DND-41 (cell line): ENCODE measurements around the gene CAD.

Experiments
- ATAC-seq: fragments of 200-7000 bp; cut with Tn5 transposase; 3 replicates; pipeline ENCODE4 v1.9.1; 2021; ENCODE audit warnings: low read depth; ENCODE audit not compliant: insufficient read depth
- DNase-seq: peaks from one replicate; pipeline ENCODE4 v3.0.0-alpha.2; 2020
- H2AFZ ChIP-seq: 2 replicates; pipeline ENCODE4 v1.6.0; 2012; ENCODE audit warnings: low read depth, low read length
- H3K27ac ChIP-seq: 2 replicates; pipeline ENCODE4 v1.5.1; 2012; ENCODE audit warnings: low read length, inconsistent platforms
- H3K27me3 ChIP-seq: fragments of 200-600 bp; sonication (generic); 2 replicates; pipeline ENCODE4 v1.6.0; 2012; ENCODE audit warnings: low read length, mild to moderate bottlenecking, inconsistent platforms; ENCODE audit not compliant: insufficient read depth, poor library complexity
- H3K36me3 ChIP-seq: 2 replicates; pipeline ENCODE4 v1.5.1; 2012; ENCODE audit warnings: low read length, inconsistent platforms; ENCODE audit not compliant: insufficient read depth
- H3K4me1 ChIP-seq: 2 replicates; pipeline ENCODE4 v1.5.1; 2012; ENCODE audit warnings: mild to moderate bottlenecking, low read length; ENCODE audit not compliant: insufficient read depth
- H3K4me2 ChIP-seq: 2 replicates; pipeline ENCODE4 v1.6.0; 2012; ENCODE audit warnings: mild to moderate bottlenecking, moderate library complexity, low read length, inconsistent platforms; ENCODE audit not compliant: insufficient read depth
- H3K4me3 ChIP-seq, 2 experiments: fragments of 200-600 bp in 1 of 2; shearing (Covaris generic) in 1 of 2; 2 replicates each; pipeline ENCODE4 v1.5.1; 2012 to 2016; ENCODE audit warnings: inconsistent platforms in 2 of 2, low read length in 2 of 2, mild to moderate bottlenecking in 2 of 2, low read depth in 1 of 2, moderate library complexity in 1 of 2
- H3K79me2 ChIP-seq: 2 replicates; pipeline ENCODE4 v1.6.0; 2012; ENCODE audit warnings: low read length, inconsistent platforms; ENCODE audit not compliant: insufficient read depth
- H3K9ac ChIP-seq: 2 replicates; pipeline ENCODE4 v1.6.0; 2012; ENCODE audit warnings: low read depth, mild to moderate bottlenecking, inconsistent platforms, low read length, moderate library complexity
- H3K9me3 ChIP-seq: 2 replicates; pipeline ENCODE4 v1.5.1; 2012; ENCODE audit warnings: low read length, moderate library complexity, mild to moderate bottlenecking, inconsistent platforms; ENCODE audit not compliant: insufficient read depth, severe bottlenecking
- H4K20me1 ChIP-seq: 2 replicates; pipeline ENCODE4 v1.6.0; 2012; ENCODE audit warnings: low read length; ENCODE audit not compliant: insufficient read depth
- EZH2 ChIP-seq: IDR thresholded peaks from 3 replicates; pipeline ENCODE4 v1.6.1; 2012; ENCODE audit warnings: borderline replicate concordance, low read depth, mild to moderate bottlenecking, moderate library complexity, low read length, inconsistent platforms; ENCODE audit not compliant: severe bottlenecking
- TF ChIP-seq, protein P1 (sequence below): IDR thresholded peaks from 2 replicates; pipeline ENCODE4 v1.5.1; 2012; ENCODE audit warnings: borderline replicate concordance, low read length, moderate library complexity, mild to moderate bottlenecking; ENCODE audit not compliant: poor library complexity, severe bottlenecking; ENCODE audit errors: extremely low read depth

The CAD gene

DNA sequence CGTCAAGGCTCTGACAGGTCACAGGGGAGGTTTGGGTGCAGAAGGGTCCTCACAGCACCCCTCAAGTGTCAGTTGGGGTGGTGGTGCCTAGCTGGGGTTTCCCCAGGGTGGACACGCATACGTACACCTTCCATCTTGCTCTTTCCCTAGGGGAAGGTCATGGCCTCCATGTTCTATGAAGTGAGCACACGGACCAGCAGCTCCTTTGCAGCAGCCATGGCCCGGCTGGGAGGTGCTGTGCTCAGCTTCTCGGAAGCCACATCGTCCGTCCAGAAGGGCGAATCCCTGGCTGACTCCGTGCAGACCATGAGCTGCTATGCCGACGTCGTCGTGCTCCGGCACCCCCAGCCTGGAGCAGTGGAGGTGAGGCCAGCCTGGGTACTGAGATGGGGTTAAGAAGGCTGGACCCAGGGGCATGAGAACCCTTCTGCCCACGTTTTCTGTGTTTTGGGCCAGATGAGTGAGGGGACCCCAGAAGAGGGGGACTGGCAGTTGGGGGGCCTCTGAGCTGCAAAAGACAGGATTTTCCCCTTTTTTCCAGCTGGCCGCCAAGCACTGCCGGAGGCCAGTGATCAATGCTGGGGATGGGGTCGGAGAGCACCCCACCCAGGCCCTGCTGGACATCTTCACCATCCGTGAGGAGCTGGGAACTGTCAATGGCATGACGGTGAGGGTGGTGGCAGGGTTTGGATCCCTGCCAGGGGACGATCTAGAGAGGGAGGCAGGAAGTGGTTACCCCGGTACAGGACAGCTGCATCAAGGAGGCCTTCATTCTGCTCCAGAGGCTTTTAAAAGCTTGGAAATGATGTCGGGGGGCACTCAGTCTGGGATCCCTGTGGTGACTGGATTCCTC is 24.8 kb downstream of the CAD start:
- TF ChIP-seq EZH2, result no peak
- TF ChIP-seq, protein P1, sequence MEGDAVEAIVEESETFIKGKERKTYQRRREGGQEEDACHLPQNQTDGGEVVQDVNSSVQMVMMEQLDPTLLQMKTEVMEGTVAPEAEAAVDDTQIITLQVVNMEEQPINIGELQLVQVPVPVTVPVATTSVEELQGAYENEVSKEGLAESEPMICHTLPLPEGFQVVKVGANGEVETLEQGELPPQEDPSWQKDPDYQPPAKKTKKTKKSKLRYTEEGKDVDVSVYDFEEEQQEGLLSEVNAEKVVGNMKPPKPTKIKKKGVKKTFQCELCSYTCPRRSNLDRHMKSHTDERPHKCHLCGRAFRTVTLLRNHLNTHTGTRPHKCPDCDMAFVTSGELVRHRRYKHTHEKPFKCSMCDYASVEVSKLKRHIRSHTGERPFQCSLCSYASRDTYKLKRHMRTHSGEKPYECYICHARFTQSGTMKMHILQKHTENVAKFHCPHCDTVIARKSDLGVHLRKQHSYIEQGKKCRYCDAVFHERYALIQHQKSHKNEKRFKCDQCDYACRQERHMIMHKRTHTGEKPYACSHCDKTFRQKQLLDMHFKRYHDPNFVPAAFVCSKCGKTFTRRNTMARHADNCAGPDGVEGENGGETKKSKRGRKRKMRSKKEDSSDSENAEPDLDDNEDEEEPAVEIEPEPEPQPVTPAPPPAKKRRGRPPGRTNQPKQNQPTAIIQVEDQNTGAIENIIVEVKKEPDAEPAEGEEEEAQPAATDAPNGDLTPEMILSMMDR, result no peak
- no peak overlapping the region for H3K9ac ChIP-seq
- peaks cover 80% of the 10 kb centered on the region for H3K36me3 ChIP-seq
- no peak overlapping the region for H3K4me3 ChIP-seq
- no peaks in the 10 kb centered on the region for H3K27me3 ChIP-seq
- no peaks in the 10 kb centered on the region for H3K79me2 ChIP-seq
- H2AFZ ChIP-seq, result no peak overlapping the region
- H3K4me1 ChIP-seq, result no peaks in the 10 kb centered on the region
- H3K9me3 ChIP-seq, result no peaks in the 10 kb centered on the region
- H3K27ac ChIP-seq, result no peak overlapping the region
- DNase-seq (peak; percentile 49), ATAC-seq (peak; percentile 44)
- peaks cover 35% of the 10 kb centered on the region; the same call in 1 of the 2 replicates for H4K20me1 ChIP-seq
- H3K4me2 ChIP-seq, result no peak overlapping the region

DNA sequence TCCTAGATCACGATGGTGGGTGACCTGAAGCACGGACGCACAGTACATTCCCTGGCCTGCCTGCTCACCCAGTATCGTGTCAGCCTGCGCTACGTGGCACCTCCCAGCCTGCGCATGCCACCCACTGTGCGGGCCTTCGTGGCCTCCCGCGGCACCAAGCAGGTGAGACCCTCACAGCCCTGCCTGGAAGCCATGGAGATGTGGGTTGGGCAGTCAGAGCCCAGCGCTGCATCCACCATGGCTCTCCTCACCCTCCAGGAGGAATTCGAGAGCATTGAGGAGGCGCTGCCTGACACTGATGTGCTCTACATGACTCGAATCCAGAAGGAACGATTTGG is 25.4 kb downstream of the CAD start:
- H3K9ac ChIP-seq, result no peak overlapping the region
- H3K27me3 ChIP-seq, result no peaks in the 10 kb centered on the region
- DNase-seq (no peak), ATAC-seq (no peak)
- no peak for TF ChIP-seq EZH2
- no peak overlapping the region for H3K4me3 ChIP-seq
- no peaks in the 10 kb centered on the region for H3K4me1 ChIP-seq
- H3K4me2 ChIP-seq, result no peak overlapping the region
- H3K79me2 ChIP-seq, result no peaks in the 10 kb centered on the region
- no peak overlapping the region for H2AFZ ChIP-seq
- H3K9me3 ChIP-seq, result no peaks in the 10 kb centered on the region
- peaks cover 35% of the 10 kb centered on the region; the same call in 1 of the 2 replicates for H4K20me1 ChIP-seq
- no peak overlapping the region for H3K27ac ChIP-seq
- peaks cover 74% of the 10 kb centered on the region for H3K36me3 ChIP-seq

DNA sequence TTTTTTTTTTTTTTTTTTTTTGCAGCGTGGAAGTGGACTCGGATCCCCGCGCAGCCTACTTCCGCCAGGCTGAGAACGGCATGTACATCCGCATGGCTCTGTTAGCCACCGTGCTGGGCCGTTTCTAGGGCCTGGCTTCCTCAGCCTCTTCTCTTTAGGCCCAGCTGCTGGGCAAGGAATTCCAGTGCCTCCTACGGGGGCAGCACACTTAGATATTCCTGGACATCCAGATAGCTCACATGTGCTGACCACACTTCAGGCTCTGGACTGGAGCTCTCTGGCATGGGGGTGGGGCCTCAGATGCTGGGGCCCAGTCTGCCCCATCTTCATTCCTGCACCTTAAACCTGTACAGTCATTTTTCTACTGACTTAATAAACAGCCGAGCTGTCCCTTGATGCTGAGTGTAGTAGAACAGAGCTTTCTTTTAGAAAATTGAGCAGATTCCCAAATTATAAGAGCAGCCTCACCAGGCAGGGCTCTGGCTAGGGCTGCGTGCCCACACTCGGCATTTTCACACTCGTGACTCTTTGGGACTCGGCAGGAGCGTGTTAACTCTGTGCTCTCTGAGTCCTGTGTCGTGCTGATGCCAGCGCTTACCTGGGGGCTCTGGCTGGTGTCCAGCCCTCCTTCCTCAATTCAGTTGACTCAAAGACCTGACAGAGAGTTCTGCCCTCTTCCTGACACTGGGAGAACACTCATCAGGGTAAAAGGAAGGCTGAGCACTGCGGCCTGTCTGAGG is 26.4 kb downstream of the CAD start:
- Histone ChIP-seq H3K4me1 (no peaks in the 10 kb centered on the region), H3K27me3 (no peaks in the 10 kb centered on the region), H3K4me2 (no peak overlapping the region), H3K36me3 (peaks cover 64% of the 10 kb centered on the region), H4K20me1 (peaks cover 35% of the 10 kb centered on the region; the same call in 1 of the 2 replicates), H3K9me3 (no peaks in the 10 kb centered on the region), H3K27ac (no peak overlapping the region), H3K79me2 (no peaks in the 10 kb centered on the region), H2AFZ (no peak overlapping the region), H3K9ac (no peak overlapping the region), H3K4me3 (no peak overlapping the region)
- no peak for ATAC-seq
- DNase-seq, result no peak
- no peak for TF ChIP-seq EZH2
- TF ChIP-seq, protein P1, result no peak

- H3K4me2 ChIP-seq, result no peak overlapping the region
- no peak overlapping the region for H3K9ac ChIP-seq
- no peak overlapping the region for H2AFZ ChIP-seq
- no peaks in the 10 kb centered on the region for H3K9me3 ChIP-seq
- no peaks in the 10 kb centered on the region for H3K27me3 ChIP-seq
- ATAC-seq, result no peak
- H3K36me3 ChIP-seq, result peaks cover 49% of the 10 kb centered on the region
- H3K4me1 ChIP-seq, result no peaks in the 10 kb centered on the region
- no peak for DNase-seq
- TF ChIP-seq, protein P1, result no peak
- no peak for TF ChIP-seq EZH2
- no peak overlapping the region for H3K27ac ChIP-seq
- H4K20me1 ChIP-seq, result peaks cover 28% of the 10 kb centered on the region; the same call in 1 of the 2 replicates
- no peaks in the 10 kb centered on the region for H3K79me2 ChIP-seq
- H3K4me3 ChIP-seq, result no peak overlapping the region
Measured at GRCh38 chr2:27245116-27245515, 27.9 kb downstream of the CAD start.
